Ectodermal cell (in vitro differentiated cells): Measurements from ENCODE around the gene LHB.

ENCODE experiments used
- H3K27ac ChIP-seq: 2 replicates; pipeline ENCODE4 v1.7.0; 2013; ENCODE audit warnings: mild to moderate bottlenecking, low read depth, low read length; ENCODE audit not compliant: insufficient read depth, poor library complexity, severe bottlenecking
- H3K27me3 ChIP-seq: 2 replicates; pipeline ENCODE4 v1.7.0; 2013; ENCODE audit warnings: mild to moderate bottlenecking, low read length; ENCODE audit not compliant: insufficient read depth, control insufficient read depth, poor library complexity, severe bottlenecking
- H3K36me3 ChIP-seq: one replicate; pipeline ENCODE4 v1.7.0; 2013; ENCODE audit warnings: low read length; ENCODE audit not compliant: control insufficient read depth, insufficient read depth
- H3K4me1 ChIP-seq: one replicate; pipeline ENCODE4 v1.7.0; 2013; ENCODE audit warnings: low read length; ENCODE audit not compliant: control insufficient read depth, insufficient read depth
- H3K4me3 ChIP-seq: 2 replicates; pipeline ENCODE4 v1.7.0; 2013; ENCODE audit warnings: low read depth, low read length, control low read depth; ENCODE audit not compliant: insufficient read depth
- H3K9me3 ChIP-seq: 2 replicates; pipeline ENCODE4 v1.7.0; 2013; ENCODE audit warnings: mild to moderate bottlenecking, low read length, moderate library complexity; ENCODE audit not compliant: control insufficient read depth
- whole genome bisulfite sequencing, 2 experiments: methylation state at CpG; one replicate each; pipeline ENCODE4 v1.1.7; 2013; ENCODE audit warnings: missing lambda C conversion rate in 2 of 2; 5-methylcytosine and 5-hydroxymethylcytosine counted together

The LHB gene

GRCh38 chr19:48966541-48967345 lies 50.1 kb downstream of the LHB start:
- Histone ChIP-seq H3K4me3 (peak overlapping the region; percentile 66), H3K9me3 (no peaks in the 10 kb centered on the region), H3K36me3 (peaks cover 19% of the 10 kb centered on the region), H3K4me1 (peaks cover 26% of the 10 kb centered on the region), H3K27ac (no peak overlapping the region), H3K27me3 (no peaks in the 10 kb centered on the region)
- WGBS, 2 experiments: 92 to 94% methylated on average over 10 of the region's 10 CpGs
